MCF 10A (cell line): ENCODE measurements around the gene GRK6. TPM values are rescaled to one million over a fixed set of nuclear protein-coding genes. Genes with fewer than 3 reads are reported as not detected.

Experiments
- BruUV-seq: library from RNA; stranded (reverse); fragments of 400-500 nt; replicated peaks from 2 replicates; lab custom pipeline; 2021; lab: Mats Ljungman, UMichigan
- CTCF ChIA-PET: fragments of 300-600 bp; sonication (Branson Sonifier 250); formaldehyde crosslinking; extraction: SDS; loops from one replicate; lab custom pipeline; 2021; ENCODE audit warnings: antibody characterized with exemption, inconsistent platforms; lab: Yijun Ruan, JAX
- POLR2A ChIA-PET: fragments of 300-600, 350-650 bp; sonication (Branson Sonifier 250); formaldehyde crosslinking; extraction: SDS; loops from one replicate; lab custom pipeline; 2020; ENCODE audit warnings: antibody characterized with exemption, inconsistent platforms; lab: Yijun Ruan, JAX
- DNase-seq: peaks from one replicate; pipeline ENCODE4 v3.0.0-alpha.2; 2018; ENCODE audit not compliant: unreplicated experiment
- H3K27ac Mint-ChIP-seq: one replicate; pipeline ENCODE4 v1.8.0; 2022; ENCODE audit warnings: mild to moderate bottlenecking, low read depth, mixed read lengths; ENCODE audit not compliant: unreplicated experiment
- H3K27me3 Mint-ChIP-seq: one replicate; pipeline ENCODE4 v1.8.0; 2022; ENCODE audit warnings: mixed read lengths; ENCODE audit not compliant: insufficient read depth, unreplicated experiment
- H3K36me3 Mint-ChIP-seq: one replicate; pipeline ENCODE4 v1.8.0; 2022; ENCODE audit warnings: mild to moderate bottlenecking, moderate library complexity, mixed read lengths; ENCODE audit not compliant: insufficient read depth, unreplicated experiment
- H3K4me1 Mint-ChIP-seq: one replicate; pipeline ENCODE4 v1.8.0; 2022; ENCODE audit warnings: mixed read lengths; ENCODE audit not compliant: insufficient read depth, unreplicated experiment
- H3K4me3 Mint-ChIP-seq: one replicate; pipeline ENCODE4 v1.8.0; 2022; ENCODE audit warnings: mild to moderate bottlenecking, moderate library complexity, mixed read lengths; ENCODE audit not compliant: unreplicated experiment
- H3K9me3 Mint-ChIP-seq: one replicate; pipeline ENCODE4 v1.8.0; 2022; ENCODE audit warnings: mixed read lengths; ENCODE audit not compliant: unreplicated experiment
- intact Hi-C: fragments of 100-400 bp; cut with micrococcal nuclease; formaldehyde crosslinking; loops from 2 replicates; pipeline ENCODE4 v1.14.1; 2022
- total RNA-seq: library from RNA; stranded (reverse); gene quantifications from 2 replicates; pipeline ENCODE4 v1.2.3, GENCODE V29; 2022
- TF ChIP-seq, protein P1 (sequence below): fragments of 200-600 bp; IDR thresholded peaks from one replicate; pipeline ENCODE4 v1.8.0; 2022; ENCODE audit warnings: antibody characterized with exemption, mild to moderate bottlenecking; ENCODE audit not compliant: unreplicated experiment

Gene GRK6
- total RNA-seq, 1 experiment from 2014 or later = 52.0 TPM

- H3K36me3 Mint-ChIP-seq = no peaks in the 10 kb centered on the region
These were observed 45.7 kb upstream of the GRK6 start for GRCh38 chr5:177380805-177381126.

GRCh38 chr5:177382423-177383029 lies 44.0 kb upstream of the GRK6 start:
- TF ChIP-seq, protein P1, sequence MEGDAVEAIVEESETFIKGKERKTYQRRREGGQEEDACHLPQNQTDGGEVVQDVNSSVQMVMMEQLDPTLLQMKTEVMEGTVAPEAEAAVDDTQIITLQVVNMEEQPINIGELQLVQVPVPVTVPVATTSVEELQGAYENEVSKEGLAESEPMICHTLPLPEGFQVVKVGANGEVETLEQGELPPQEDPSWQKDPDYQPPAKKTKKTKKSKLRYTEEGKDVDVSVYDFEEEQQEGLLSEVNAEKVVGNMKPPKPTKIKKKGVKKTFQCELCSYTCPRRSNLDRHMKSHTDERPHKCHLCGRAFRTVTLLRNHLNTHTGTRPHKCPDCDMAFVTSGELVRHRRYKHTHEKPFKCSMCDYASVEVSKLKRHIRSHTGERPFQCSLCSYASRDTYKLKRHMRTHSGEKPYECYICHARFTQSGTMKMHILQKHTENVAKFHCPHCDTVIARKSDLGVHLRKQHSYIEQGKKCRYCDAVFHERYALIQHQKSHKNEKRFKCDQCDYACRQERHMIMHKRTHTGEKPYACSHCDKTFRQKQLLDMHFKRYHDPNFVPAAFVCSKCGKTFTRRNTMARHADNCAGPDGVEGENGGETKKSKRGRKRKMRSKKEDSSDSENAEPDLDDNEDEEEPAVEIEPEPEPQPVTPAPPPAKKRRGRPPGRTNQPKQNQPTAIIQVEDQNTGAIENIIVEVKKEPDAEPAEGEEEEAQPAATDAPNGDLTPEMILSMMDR = no peak
- Mint-ChIP-seq H3K9me3 (no peaks in the 10 kb centered on the region), H3K4me1 (peaks cover 15% of the 10 kb centered on the region), H3K36me3 (no peaks in the 10 kb centered on the region), H3K27me3 (peaks cover 18% of the 10 kb centered on the region), H3K4me3 (no peak overlapping the region), H3K27ac (no peak overlapping the region)
- CTCF ChIA-PET = interaction anchor here (0.6 to 1.3 kb wide), 8 partner anchors 11 to 290 kb away, joined by 3 to 5 read pairs (median 4); no protein-coding TSS in a partner anchor
- intact Hi-C loops = no loop called here
- POLR2A ChIA-PET = no interaction called here
- peak; percentile 47 for DNase-seq
- BruUV-seq = no TSS peak

More at GRCh38 chr5:177380805-177381126, 45.7 kb upstream of the GRK6 start:
- ChIA-PET POLR2A (interaction anchor here (1.0 kb wide), 1 partner anchor 18 kb away, joined by 3 read pairs; no protein-coding TSS in a partner anchor), CTCF (interaction anchor here (1.3 kb wide), 1 partner anchor 12 kb away, joined by 4 read pairs; no protein-coding TSS in a partner anchor)
- Mint-ChIP-seq H3K4me1 (peaks cover 15% of the 10 kb centered on the region), H3K27ac (no peak overlapping the region), H3K4me3 (no peak overlapping the region), H3K9me3 (no peaks in the 10 kb centered on the region), H3K27me3 (peaks cover 18% of the 10 kb centered on the region)
- intact Hi-C loops = no loop called here
- DNase-seq = no peak
- BruUV-seq = no TSS peak
- TF ChIP-seq, protein P1 = no peak

DNA sequence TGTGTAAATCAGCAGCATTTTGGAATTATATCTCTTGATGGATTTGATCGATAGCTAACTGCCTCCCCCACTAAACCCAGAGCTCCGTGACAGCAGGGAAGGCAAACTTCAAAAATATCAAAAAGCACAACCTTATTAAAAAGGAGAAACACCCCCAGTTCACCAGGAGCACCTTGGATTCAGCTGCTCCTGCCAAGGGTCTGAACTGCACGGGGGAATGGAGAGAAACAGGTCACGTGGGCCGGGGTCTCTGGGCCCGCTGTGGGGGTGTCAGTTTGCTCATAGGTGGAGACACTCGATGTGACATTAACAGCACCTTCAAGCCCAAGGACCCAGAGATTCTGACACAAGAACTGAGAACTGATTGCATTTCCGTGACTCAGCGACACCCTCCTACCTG lies 43.3 kb upstream of the GRK6 start:
- H3K4me3 Mint-ChIP-seq = no peak overlapping the region
- H3K4me1 Mint-ChIP-seq = peaks cover 18% of the 10 kb centered on the region
- ChIA-PET CTCF (interaction anchor here (0.6 to 1.9 kb wide), 10 partner anchors 12 to 291 kb away, joined by 3 to 5 read pairs (median 4); no protein-coding TSS in a partner anchor), POLR2A (no interaction called here)
- intact Hi-C loops = no loop called here
- H3K36me3 Mint-ChIP-seq = no peaks in the 10 kb centered on the region
- H3K27ac Mint-ChIP-seq = no peak overlapping the region
- no peaks in the 10 kb centered on the region for H3K9me3 Mint-ChIP-seq
- no peak for DNase-seq
- H3K27me3 Mint-ChIP-seq = peaks cover 18% of the 10 kb centered on the region
- no TSS peak for BruUV-seq
- TF ChIP-seq, protein P1 = no peak

GRCh38 chr5:177384134-177384533 lies 42.3 kb upstream of the GRK6 start, which contains the start of gene SLC34A1:
TSS of gene SLC34A1 (plus strand) at chr5:177384434. CDS start at chr5:177385742, 1,308 bp downstream.
- Mint-ChIP-seq H3K27me3 (peaks cover 18% of the 10 kb centered on the region), H3K27ac (no peak within 1 kb of the TSS), H3K36me3 (no peaks in the 10 kb centered on the region), H3K9me3 (no peaks in the 10 kb centered on the region), H3K4me1 (peaks cover 25% of the 10 kb centered on the region), H3K4me3 (no peak within 1 kb of the TSS)
- no TSS peak for BruUV-seq
- ChIA-PET CTCF (interaction anchor here (0.5 to 1.9 kb wide), 9 partner anchors 12 to 217 kb away, joined by 3 to 6 read pairs (median 3); no protein-coding TSS in a partner anchor), POLR2A (interaction anchor here (1.2 kb wide), 1 partner anchor 9 kb away, joined by 4 read pairs; no protein-coding TSS in a partner anchor)
- intact Hi-C loops = no loop called here
- TF ChIP-seq, protein P1 = no peak
- DNase-seq = no peak
